Measurements from ENCODE around the gene DIP2C.

The DIP2C gene

DNA sequence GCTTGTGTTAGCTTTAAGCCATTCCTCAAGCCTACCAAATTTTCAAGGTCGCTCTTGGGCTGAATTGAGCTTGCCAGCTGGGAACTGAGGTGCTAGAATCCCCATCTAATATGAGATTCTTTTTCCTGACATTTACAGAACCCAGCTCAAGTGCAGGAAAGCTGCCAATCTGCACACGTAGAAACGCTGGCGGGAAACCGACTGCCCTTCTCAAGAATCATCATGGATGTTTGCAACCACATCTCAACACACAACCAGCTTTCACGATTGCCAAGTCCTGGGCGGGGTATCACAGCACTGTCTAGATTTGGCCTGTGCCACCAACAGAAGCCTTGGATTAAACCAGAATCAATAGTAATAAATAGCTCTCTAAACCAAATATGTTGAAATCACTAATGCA, 203.7 kb downstream of the DIP2C start:
- H2BK5ac ChIP-seq (ENCODE audit: low read depth, low read length, poor library complexity): no peak overlapping the region
- H3K27ac ChIP-seq (ENCODE audit: low read depth, low read length): no peak overlapping the region
- no peaks in the 10 kb centered on the region for H3K27me3 ChIP-seq (ENCODE audit: insufficient read depth, low read length)
- no peak overlapping the region for H4K8ac ChIP-seq (ENCODE audit: low read depth, low read length)
- no peak overlapping the region for H2BK12ac ChIP-seq (ENCODE audit: low read length)
- no peak overlapping the region for H3K4me3 ChIP-seq (ENCODE audit: low read depth, low read length)
- no peak overlapping the region for H4K91ac ChIP-seq (ENCODE audit: low read depth, low read length)
- H3K18ac ChIP-seq (ENCODE audit: low read length): no peak overlapping the region
- H2BK120ac ChIP-seq (ENCODE audit: insufficient read depth, low read length, poor library complexity): no peak overlapping the region
- H3K4ac ChIP-seq (ENCODE audit: low read depth, low read length): no peak overlapping the region
- H3K14ac ChIP-seq (ENCODE audit: low read length): no peak overlapping the region
- H3K79me2 ChIP-seq (ENCODE audit: control insufficient read depth, insufficient read depth, low read length, poor library complexity): no peaks in the 10 kb centered on the region
- H2AFZ ChIP-seq (ENCODE audit: insufficient read depth, low read length, poor library complexity): no peak overlapping the region
- H3K4me1 ChIP-seq (ENCODE audit: control insufficient read depth in 1 of 2, insufficient read depth in 2 of 2, low read length in 2 of 2): peaks cover 4 to 12% of the 10 kb centered on the region in 2 experiments
- no peaks in the 10 kb centered on the region for H3K79me1 ChIP-seq (ENCODE audit: low read length)
- no peaks in the 10 kb centered on the region for H3K9me3 ChIP-seq (ENCODE audit: insufficient read depth, low read depth, low read length)
- no peak for DNase-seq
- no peak overlapping the region for H4K12ac ChIP-seq (ENCODE audit: low read depth, low read length)
- H2AK5ac ChIP-seq (ENCODE audit: low read length): no peak overlapping the region
- no peak overlapping the region for H3K23ac ChIP-seq (ENCODE audit: low read length)
- WGBS (ENCODE audit: extremely low coverage, insufficient coverage, insufficient read length): no CpG with 5 or more reads among the region's 7 CpGs
- no peak overlapping the region for H3K9ac ChIP-seq (ENCODE audit: low read length)
- H3K36me3 ChIP-seq (ENCODE audit: control insufficient read depth in 1 of 2, insufficient read depth in 2 of 2, low read length in 2 of 2): peaks cover 8 to 9% of the 10 kb centered on the region in 2 experiments
- H3K4me2 ChIP-seq (ENCODE audit: low read length): no peak overlapping the region

DNA sequence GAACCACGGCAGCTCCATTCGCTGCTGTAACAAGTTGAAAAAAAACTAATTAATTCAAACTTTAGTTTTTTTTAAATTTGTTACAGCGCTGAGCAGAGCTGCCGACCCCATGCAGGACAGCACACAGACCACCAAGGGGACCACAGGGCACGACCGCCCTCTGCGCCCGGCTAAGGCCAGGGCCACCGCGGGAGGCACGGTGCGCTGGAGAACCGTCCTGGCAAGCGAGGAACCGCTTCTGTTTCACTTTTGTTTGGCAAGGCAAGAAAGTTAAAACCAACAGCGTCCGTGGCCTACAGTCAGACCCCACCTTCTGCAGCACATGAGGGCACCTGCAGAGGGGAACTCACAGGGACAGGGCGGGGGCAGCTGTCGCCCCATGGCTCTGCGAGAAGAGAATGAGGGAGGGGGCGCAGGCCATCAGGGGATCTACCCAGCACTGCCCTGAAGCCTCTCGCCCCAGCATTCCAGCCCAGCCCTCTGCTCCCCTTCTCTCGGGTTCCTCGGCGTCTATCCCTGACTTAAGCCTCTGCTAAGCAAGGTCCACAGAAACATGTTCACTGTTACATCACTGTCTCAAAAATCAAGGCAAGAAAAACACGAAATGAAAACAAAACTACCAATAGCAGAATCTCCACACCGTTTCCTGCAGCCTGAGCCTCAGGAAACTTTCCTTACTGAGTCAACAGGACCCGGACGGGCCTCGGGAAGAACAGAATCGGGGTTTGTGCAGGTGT, 204.4 kb downstream of the DIP2C start:
- H2AFZ ChIP-seq (ENCODE audit: insufficient read depth, low read length, poor library complexity): no peak overlapping the region
- no peak for DNase-seq

DNA sequence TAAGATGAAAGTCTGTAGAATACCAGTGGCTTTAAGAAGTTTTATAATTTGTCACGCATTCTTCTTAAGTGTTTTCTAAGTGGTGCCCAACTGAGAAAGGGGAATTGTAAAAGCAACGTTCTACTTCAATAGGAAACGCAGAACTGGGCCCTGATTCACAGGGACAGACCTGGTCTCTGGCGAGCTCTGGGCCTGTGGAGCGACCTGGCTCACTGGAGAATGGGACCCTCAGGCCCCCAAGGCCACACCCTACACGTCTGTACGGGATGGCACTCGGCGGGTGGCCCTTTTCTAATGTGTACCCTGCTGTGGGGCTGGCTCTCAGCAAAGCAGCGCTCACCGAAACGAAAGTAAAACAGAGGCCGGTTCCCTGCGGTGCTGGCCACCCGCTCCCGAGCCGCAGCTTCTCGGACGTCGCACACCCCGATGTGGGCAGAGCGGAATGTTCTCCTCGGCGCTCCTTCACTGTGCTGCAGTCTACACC, 205.0 kb downstream of the DIP2C start:
- H4K91ac ChIP-seq (ENCODE audit: low read depth, low read length): no peak overlapping the region
- H2BK12ac ChIP-seq (ENCODE audit: low read length): no peak overlapping the region
- no peak overlapping the region for H4K12ac ChIP-seq (ENCODE audit: low read depth, low read length)
- no peaks in the 10 kb centered on the region for H3K79me1 ChIP-seq (ENCODE audit: low read length)
- no peak overlapping the region for H3K27ac ChIP-seq (ENCODE audit: low read depth, low read length)
- no peak overlapping the region for H3K4me2 ChIP-seq (ENCODE audit: low read length)
- H2AFZ ChIP-seq (ENCODE audit: insufficient read depth, low read length, poor library complexity): no peak overlapping the region
- H3K79me2 ChIP-seq (ENCODE audit: control insufficient read depth, insufficient read depth, low read length, poor library complexity): no peaks in the 10 kb centered on the region
- no peak for DNase-seq
- no peak overlapping the region for H3K23ac ChIP-seq (ENCODE audit: low read length)
- no peak overlapping the region for H2BK120ac ChIP-seq (ENCODE audit: insufficient read depth, low read length, poor library complexity)
- peaks cover 0 to 8% of the 10 kb centered on the region in 2 experiments for H3K4me1 ChIP-seq (ENCODE audit: control insufficient read depth in 1 of 2, insufficient read depth in 2 of 2, low read length in 2 of 2)
- no peak overlapping the region for H3K4ac ChIP-seq (ENCODE audit: low read depth, low read length)
- no peaks in the 10 kb centered on the region for H3K27me3 ChIP-seq (ENCODE audit: insufficient read depth, low read length)
- H2BK5ac ChIP-seq (ENCODE audit: low read depth, low read length, poor library complexity): no peak overlapping the region
- WGBS (ENCODE audit: extremely low coverage, insufficient coverage, insufficient read length): no CpG with 5 or more reads among the region's 24 CpGs
- H3K9me3 ChIP-seq (ENCODE audit: insufficient read depth, low read depth, low read length): no peaks in the 10 kb centered on the region
- no peak overlapping the region for H3K9ac ChIP-seq (ENCODE audit: low read length)
- H3K36me3 ChIP-seq (ENCODE audit: control insufficient read depth in 1 of 2, insufficient read depth in 2 of 2, low read length in 2 of 2): peaks cover 8 to 9% of the 10 kb centered on the region in 2 experiments
- H3K18ac ChIP-seq (ENCODE audit: low read length): no peak overlapping the region
- no peak overlapping the region for H4K8ac ChIP-seq (ENCODE audit: low read depth, low read length)
- no peak overlapping the region for H2AK5ac ChIP-seq (ENCODE audit: low read length)
- no peak overlapping the region for H3K14ac ChIP-seq (ENCODE audit: low read length)
- no peak overlapping the region for H3K4me3 ChIP-seq (ENCODE audit: low read depth, low read length)

More for the DNA sequence above, 204.4 kb downstream of the DIP2C start:
- Histone ChIP-seq H3K9ac (ENCODE audit: low read length) (no peak overlapping the region), H3K27me3 (ENCODE audit: insufficient read depth, low read length) (no peaks in the 10 kb centered on the region), H4K8ac (ENCODE audit: low read depth, low read length) (no peak overlapping the region), H3K23ac (ENCODE audit: low read length) (no peak overlapping the region), H3K14ac (ENCODE audit: low read length) (no peak overlapping the region), H3K18ac (ENCODE audit: low read length) (no peak overlapping the region), H2BK120ac (ENCODE audit: insufficient read depth, low read length, poor library complexity) (no peak overlapping the region), H3K4me3 (ENCODE audit: low read depth, low read length) (no peak overlapping the region), H3K79me2 (ENCODE audit: control insufficient read depth, insufficient read depth, low read length, poor library complexity) (no peaks in the 10 kb centered on the region), H3K27ac (ENCODE audit: low read depth, low read length) (no peak overlapping the region), H4K12ac (ENCODE audit: low read depth, low read length) (no peak overlapping the region), H3K36me3 (ENCODE audit: control insufficient read depth in 1 of 2, insufficient read depth in 2 of 2, low read length in 2 of 2) (peaks cover 8 to 9% of the 10 kb centered on the region in 2 experiments), H4K91ac (ENCODE audit: low read depth, low read length) (no peak overlapping the region), H2BK12ac (ENCODE audit: low read length) (no peak overlapping the region), H2BK5ac (ENCODE audit: low read depth, low read length, poor library complexity) (no peak overlapping the region), H3K79me1 (ENCODE audit: low read length) (no peaks in the 10 kb centered on the region), H3K9me3 (ENCODE audit: insufficient read depth, low read depth, low read length) (no peaks in the 10 kb centered on the region), H3K4ac (ENCODE audit: low read depth, low read length) (no peak overlapping the region), H2AK5ac (ENCODE audit: low read length) (no peak overlapping the region), H3K4me2 (ENCODE audit: low read length) (no peak overlapping the region), H3K4me1 (ENCODE audit: control insufficient read depth in 1 of 2, insufficient read depth in 2 of 2, low read length in 2 of 2) (peaks cover under 1 to 8% of the 10 kb centered on the region in 2 experiments)
- no CpG with 5 or more reads among the region's 31 CpGs for WGBS (ENCODE audit: extremely low coverage, insufficient coverage, insufficient read length)

DNA sequence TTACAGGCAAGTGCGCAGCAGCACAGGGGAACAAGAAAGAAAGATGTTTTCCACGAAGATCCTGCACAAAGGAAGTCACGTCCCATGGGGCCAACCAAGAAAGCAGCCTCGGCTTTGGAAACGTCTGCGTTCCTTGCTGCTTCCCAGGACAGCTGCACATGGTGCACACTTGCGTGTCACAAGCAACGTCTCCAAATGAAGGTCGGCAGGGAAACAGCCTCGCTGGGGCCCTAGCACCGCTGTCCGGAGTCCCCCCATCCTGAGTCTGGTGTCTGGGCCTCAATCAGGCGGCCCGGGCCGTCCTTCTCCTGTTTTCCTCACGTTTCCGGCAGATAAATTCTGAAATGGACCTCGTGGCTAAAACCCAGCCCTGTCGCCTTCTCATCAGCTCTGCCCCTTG, 206.2 kb downstream of the DIP2C start:
- Histone ChIP-seq H2BK12ac (ENCODE audit: low read length) (no peak overlapping the region), H3K27ac (ENCODE audit: low read depth, low read length) (no peak overlapping the region), H4K8ac (ENCODE audit: low read depth, low read length) (no peak overlapping the region), H3K4me3 (ENCODE audit: low read depth, low read length) (no peak overlapping the region), H2AK5ac (ENCODE audit: low read length) (no peak overlapping the region), H3K27me3 (ENCODE audit: insufficient read depth, low read length) (no peaks in the 10 kb centered on the region), H3K4me1 (ENCODE audit: control insufficient read depth in 1 of 2, insufficient read depth in 2 of 2, low read length in 2 of 2) (peaks cover 0 to 8% of the 10 kb centered on the region in 2 experiments), H3K79me2 (ENCODE audit: control insufficient read depth, insufficient read depth, low read length, poor library complexity) (no peaks in the 10 kb centered on the region), H4K12ac (ENCODE audit: low read depth, low read length) (no peak overlapping the region), H3K23ac (ENCODE audit: low read length) (no peak overlapping the region), H3K9ac (ENCODE audit: low read length) (no peak overlapping the region), H3K4me2 (ENCODE audit: low read length) (no peak overlapping the region), H3K79me1 (ENCODE audit: low read length) (no peaks in the 10 kb centered on the region), H2BK120ac (ENCODE audit: insufficient read depth, low read length, poor library complexity) (no peak overlapping the region), H3K36me3 (ENCODE audit: control insufficient read depth in 1 of 2, insufficient read depth in 2 of 2, low read length in 2 of 2) (peaks cover 8 to 13% of the 10 kb centered on the region in 2 experiments), H2BK5ac (ENCODE audit: low read depth, low read length, poor library complexity) (no peak overlapping the region), H3K14ac (ENCODE audit: low read length) (no peak overlapping the region), H3K9me3 (ENCODE audit: insufficient read depth, low read depth, low read length) (no peaks in the 10 kb centered on the region), H2AFZ (ENCODE audit: insufficient read depth, low read length, poor library complexity) (no peak overlapping the region), H4K91ac (ENCODE audit: low read depth, low read length) (no peak overlapping the region), H3K18ac (ENCODE audit: low read length) (no peak overlapping the region), H3K4ac (ENCODE audit: low read depth, low read length) (no peak overlapping the region)
- no CpG with 5 or more reads among the region's 19 CpGs for WGBS (ENCODE audit: extremely low coverage, insufficient coverage, insufficient read length)
- DNase-seq: no peak

Data from trophoblast cell (in vitro differentiated cells and primary cell).